ENCODE measurements around the gene DNASE2.

Gene DNASE2

GRCh38 chr19:12886969-12887747, 5.9 kb upstream of the DNASE2 start, which contains the start of gene KLF1:
KLF1 (minus strand) TSS chr19:12887201; CDS start chr19:12887140, 61 bp downstream.
- peak; percentile 93 for DNase-seq (ENCODE audit: low spot score)

GRCh38 chr19:12886651-12886968, 5.4 kb upstream of the DNASE2 start:
- DNase-seq (ENCODE audit: low spot score): peak; percentile 57

DNA sequence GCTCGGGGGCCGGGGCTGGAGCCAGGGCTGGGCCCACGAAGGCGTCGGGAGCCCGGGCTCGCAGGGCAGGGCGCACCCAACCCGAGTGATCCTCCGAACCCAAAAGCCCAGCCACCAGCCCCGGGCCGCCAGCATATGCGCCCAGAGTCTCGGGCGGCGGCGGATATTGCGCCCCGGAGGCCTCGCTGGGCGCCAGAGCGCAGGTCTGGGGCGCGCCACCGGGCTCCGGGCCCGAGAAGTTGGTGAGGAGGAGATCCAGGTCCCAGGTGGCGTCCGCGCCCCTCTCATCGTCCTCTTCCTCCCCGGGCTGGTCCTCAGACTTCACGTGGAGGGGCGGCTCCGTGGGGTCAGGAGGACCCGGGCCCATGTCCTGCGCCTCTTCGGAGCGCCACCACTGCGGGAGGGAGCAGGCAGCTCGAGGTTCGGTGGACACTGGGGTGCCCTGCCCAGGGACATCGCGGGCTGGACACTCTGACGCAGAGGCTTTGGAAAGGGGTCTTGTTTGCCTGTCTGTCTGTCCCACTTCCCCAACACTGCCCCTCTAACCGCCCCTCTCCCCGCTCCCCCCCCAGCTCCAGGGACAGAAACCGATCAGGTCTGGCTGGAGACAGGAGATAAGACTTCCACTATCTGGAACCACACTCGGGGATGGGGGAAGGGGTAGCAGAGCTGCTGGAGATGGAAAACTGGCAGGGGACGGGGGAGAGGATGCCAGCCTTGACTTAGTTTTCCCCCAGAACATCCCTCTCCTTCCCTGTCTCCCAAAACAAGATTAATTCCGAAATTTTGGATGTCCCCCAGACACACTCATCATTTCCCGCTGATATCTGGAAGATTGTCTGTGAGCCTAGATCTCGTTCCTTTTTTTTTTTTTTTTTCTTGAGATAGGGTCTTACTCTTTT, 4.8 kb upstream of the DNASE2 start:
- DNase-seq (ENCODE audit: low spot score): peak; percentile 83

DNA sequence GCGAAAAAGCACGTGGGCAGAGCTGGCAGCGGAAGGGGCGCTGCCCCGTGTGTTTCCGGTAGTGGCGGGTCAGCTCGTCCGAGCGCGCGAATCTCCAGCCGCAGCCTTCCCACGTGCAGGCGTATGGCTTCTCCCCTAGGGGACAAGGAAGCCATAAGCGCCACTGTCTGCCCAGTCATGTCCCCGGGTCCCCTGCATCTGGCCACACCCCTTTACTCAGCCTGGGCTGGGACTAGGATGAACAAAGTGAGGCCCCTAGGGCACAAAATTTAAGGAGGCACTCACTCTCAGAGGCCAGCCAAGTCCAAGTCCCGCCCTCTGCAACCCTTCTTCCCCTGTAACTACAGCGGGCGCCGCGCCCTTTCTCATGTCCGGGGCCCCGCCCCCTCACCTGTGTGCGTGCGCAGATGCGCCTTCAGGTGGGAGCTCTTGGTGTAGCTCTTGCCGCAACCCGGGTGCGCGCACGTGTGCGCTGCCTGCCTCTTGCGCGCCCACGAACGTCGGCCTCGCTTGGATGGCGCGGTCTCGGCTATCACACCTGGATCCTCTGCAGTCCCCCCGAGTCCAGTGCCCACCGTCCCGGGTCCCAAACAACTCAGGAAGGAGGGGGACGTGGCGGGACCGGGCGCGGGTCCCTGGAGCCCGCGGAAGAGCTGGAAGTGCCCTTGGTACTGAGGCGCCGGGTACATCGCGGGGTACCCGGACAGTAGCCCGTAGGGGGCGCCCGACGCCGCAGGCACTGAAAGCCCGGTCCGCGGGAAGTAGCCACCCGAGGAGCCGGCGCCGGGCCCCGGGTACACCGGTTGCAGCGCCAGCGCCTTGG, 3.9 kb upstream of the DNASE2 start:
- peak; percentile 90 for DNase-seq (ENCODE audit: low spot score)

DNA sequence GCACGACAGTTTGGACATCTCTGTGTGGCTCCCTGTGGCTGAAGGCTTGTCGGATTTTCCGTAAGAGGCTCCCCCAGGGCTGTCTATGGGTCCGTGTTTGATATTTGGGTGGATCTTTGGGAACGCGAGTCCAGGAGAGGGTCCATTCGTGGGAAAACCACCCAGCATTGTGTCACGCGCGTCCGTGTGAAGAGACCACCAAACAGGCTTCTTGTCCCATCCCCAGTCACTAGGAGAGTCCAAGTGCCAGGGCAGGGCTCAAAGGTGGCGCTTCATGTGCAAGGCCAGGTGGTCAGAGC, 3.3 kb upstream of the DNASE2 start:
- no peak for DNase-seq (ENCODE audit: low spot score)

DNA sequence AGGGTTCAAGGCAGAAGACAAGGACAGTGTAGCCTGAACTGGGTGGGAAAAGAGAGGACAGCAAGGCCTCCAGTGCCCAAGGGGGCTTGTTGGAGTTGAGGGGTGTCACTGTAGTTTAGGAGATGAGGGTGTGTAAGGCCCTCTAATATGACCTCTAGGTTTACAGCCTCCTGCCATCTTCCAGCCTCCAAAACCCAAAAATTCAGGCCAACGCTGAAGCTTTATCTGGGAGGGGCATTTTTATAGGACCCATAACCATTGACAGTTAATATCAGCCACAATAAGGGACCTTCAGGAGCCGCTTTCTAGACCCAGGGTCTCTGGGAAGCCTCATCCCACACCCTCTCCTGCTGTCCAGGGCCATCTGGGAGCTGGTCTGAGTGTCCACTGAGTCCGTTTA, 3.0 kb upstream of the DNASE2 start:
- DNase-seq (ENCODE audit: low spot score): no peak

DNA sequence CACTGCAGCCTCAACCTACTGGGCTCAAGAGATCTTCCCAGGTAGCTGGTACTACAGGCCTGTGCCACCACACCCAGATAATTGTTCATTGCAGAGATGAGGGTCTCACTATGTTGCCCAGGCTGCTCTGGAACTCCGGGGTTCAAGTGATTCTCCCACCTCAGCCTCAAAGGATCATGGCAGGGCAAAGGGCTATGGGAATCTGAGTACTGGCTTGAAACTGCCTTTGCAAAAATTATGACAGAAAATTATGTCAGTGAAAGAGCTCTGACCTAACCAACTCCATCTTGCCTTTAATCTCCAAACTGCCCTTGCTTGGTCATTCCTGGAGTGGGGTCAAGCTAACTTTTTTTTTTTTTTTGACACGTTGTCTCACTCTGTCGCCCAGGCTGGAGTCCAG, 1.3 kb upstream of the DNASE2 start:
- DNase-seq (ENCODE audit: low spot score): no peak

GRCh38 chr19:12880551-12881171, 588 bp downstream of the DNASE2 start:
- peak; percentile 25 for DNase-seq (ENCODE audit: low spot score)

DNA sequence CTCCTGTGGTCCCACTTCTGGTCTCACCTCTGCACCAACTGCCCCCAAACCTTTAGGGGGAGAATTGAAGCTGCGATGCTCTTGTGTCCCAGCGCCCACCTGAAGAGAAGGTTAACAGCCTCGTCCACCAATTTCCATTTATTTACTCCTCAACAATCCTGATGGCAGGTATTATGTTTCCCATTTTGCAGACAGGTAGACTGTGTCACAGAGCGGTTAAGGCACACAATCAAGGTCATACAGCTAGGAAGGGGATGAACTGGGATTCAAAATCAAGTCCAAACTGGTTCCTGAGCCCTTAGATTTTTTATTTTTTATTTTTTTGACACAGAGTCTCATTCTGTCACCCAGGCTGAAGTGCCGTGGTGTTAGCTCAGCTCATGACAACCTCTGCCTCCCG, 6.2 kb downstream of the DNASE2 start:
- no peak for DNase-seq (ENCODE audit: low spot score)

GRCh38 chr19:12873891-12874745, 7.1 kb downstream of the DNASE2 start:
- no peak for DNase-seq (ENCODE audit: low spot score)

- peak; percentile 78 for DNase-seq (ENCODE audit: low spot score)
Measured at GRCh38 chr19:12872941-12873890, 8.0 kb downstream of the DNASE2 start.

DNA sequence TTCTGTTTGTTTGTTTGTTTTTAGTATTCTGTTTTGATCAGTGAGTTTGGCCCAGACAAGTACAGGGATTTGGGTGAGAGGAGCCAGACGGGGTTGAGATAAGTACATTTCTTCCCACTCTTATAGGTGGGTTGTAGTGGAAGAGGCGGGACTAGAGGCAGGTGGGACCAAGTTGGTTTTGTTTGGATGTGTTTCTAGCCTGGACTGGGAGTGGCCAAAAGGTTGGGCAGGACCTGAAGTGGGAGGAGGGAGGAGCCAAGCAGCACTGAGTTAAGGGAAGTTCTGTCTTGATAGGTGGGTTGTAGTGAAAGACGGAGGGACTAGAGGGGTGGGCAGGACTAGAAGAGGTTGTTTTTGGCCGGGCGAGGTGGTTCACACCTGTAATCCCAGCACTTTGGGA, 9.0 kb downstream of the DNASE2 start:
- DNase-seq (ENCODE audit: low spot score): no peak

- DNase-seq (ENCODE audit: low spot score): no peak
Measured at GRCh38 chr19:12871681-12872080, 9.6 kb downstream of the DNASE2 start.

- no peak for DNase-seq (ENCODE audit: low spot score)
Measured at GRCh38 chr19:12868540-12869112, 12.6 kb downstream of the DNASE2 start.

DNA sequence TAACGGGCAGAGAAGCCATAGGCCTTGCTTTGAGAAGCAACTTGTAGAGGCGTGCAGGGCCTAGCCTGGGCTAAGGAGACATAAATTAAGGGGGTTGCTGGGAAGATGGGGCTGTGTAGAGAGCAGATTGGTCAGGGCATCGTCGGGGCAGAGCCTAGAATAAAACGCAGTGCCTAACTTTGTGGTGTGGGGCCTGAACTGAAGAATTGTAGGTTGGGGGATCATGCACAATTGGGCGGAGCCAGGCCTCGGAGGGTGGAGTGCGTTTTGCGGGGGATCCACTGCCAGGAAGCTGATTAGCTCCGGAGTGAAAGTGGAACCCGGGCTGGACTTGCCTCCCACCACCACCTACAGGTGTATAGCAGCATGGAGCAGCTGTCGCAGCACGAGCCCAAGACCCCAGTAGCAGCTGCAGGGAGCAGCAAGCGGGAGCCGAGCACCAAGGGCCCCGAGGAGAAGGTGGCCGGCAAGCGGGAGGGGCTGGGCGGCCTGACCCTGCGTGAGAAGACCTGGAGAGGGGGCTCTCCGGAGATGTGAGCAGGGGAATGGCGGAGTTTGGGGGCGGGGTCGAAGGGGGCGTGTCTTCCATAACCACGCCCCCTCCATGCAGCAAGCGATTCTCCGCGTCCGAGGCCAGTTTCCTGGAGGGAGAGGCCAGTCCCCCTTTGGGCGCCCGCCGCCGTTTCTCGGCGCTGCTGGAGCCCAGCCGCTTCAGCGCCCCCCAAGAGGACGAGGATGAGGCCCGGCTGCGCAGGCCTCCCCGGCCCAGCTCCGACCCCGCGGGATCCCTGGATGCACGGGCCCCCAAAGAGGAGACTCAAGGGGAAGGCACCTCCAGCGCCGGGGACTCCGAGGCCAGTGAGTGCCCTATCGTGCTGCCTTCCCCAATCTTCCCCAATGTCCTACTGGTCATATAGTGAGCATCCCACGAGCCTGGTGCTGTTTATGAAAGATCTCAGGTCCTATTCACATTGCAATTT, 13.8 kb downstream of the DNASE2 start:
- peak; percentile 72 for DNase-seq (ENCODE audit: low spot score)

GRCh38 chr19:12866416-12867119, 14.7 kb downstream of the DNASE2 start:
- no peak for DNase-seq (ENCODE audit: low spot score)

DNA sequence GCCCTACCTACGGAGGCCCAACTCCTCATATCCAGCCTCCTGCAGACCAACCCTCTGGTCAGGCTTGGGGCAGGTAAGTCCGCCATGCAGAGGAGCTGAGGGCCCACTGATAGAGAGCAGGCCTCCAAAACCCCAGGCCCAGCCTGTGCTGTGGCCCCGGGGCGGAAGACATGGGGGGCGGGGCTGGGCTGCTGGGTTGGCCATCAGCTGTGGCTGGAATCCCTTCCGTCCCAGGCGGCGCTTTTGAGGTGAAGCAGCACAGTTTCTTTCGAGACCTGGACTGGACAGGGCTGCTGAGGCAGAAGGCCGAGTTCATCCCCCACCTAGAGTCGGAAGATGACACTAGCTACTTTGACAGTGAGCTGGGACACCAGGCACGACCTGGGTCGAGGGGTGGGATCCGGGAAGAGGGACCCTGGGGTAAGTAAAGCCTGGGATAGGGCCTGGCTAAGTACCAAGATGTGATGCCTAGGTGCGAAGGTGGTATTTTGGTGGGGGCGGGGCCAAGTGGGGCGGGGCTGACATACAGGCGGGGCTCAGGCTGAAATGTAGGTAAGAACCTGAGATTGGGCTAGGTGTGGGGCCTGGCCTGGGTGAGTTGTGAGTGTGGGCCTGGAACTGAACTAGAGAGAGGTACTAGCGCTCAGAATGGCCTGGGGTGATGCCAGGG, 15.4 kb downstream of the DNASE2 start:
- no peak for DNase-seq (ENCODE audit: low spot score)
